ENCODE data around the gene PANK1. TPM values are rescaled to one million over a fixed set of nuclear protein-coding genes. Genes with fewer than 3 reads are reported as not detected.

Gene PANK1
- total and polyA plus RNA-seq, 2 of the 8 experiments (the other 6 are each of a cell fraction or from before 2014, with no cell fraction given): 18.5 to 40.4 TPM

DNA sequence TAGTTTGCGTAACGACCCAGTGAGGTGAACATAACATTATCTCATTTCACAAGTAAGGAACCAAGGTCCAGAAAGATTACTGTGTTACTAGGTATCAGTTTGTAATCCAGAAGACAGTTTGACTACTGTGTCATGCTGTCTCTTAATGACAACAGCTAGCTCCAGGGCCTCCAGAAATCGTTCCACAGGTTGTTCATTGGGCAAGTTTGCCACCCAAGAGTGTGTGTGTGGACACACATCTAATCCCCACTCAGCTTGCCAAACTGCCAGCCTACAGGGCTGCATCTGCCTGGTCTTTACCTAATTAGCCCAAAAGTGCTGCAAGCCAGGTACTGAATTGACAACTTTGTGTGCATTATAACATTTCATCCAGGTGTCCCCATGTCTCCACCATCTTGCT lies 81.7 kb downstream of the PANK1 start:
- POLR2A ChIA-PET (ENCODE audit: partially characterized antibody): interaction anchor here (0.6 to 1.2 kb wide), 3 partner anchors 27 to 406 kb away, joined by 3 to 5 read pairs (median 3); partner anchors contain the start of gene SLC16A12
- Histone ChIP-seq H2AFZ (ENCODE audit: low read length) (no peak overlapping the region), H3K4ac (replicated peaks; ENCODE audit: insufficient read length, low read depth, low read length) (peak overlapping the region; percentile 87), H4K91ac (replicated peaks; ENCODE audit: insufficient read length, low read length) (peak overlapping the region; percentile 34), H3K9me3 (ENCODE audit: insufficient read depth in 2 of 2, low read depth in 1 of 2, low read length in 1 of 2) (no peaks in the 10 kb centered on the region; a peak in 1 of 4 replicates), H3K4me3 (ENCODE audit: extremely low read depth in 1 of 4, insufficient read depth in 2 of 4, low read depth in 3 of 4, low read length in 4 of 4) (no peak overlapping the region), H2BK20ac (ENCODE audit: low read length) (peak overlapping the region; percentile 94), H2AK5ac (ENCODE audit: low read depth, low read length) (peak overlapping the region; percentile 29; the same call in 1 of the 2 replicates), H3K9ac (replicated peaks in 1 of 4; ENCODE audit: extremely low read depth in 1 of 4, low read depth in 3 of 4, low read length in 3 of 4) (no peak overlapping the region), H4K5ac (ENCODE audit: insufficient read length, low read depth, low read length) (no peak overlapping the region), H3K79me2 (ENCODE audit: control insufficient read depth in 1 of 2, insufficient read depth in 2 of 2, low read length in 2 of 2) (no peaks in the 10 kb centered on the region), H3K27me3 (replicated peaks in 1 of 4; ENCODE audit: control insufficient read depth in 3 of 4, extremely low read depth in 1 of 4, insufficient read depth in 3 of 4, low read length in 3 of 4) (no peaks in the 10 kb centered on the region; a peak in 1 of 7 replicates), H3K4me1 (replicated peaks in 1 of 4; ENCODE audit: control insufficient read depth in 3 of 4, insufficient read depth in 4 of 4, low read length in 3 of 4) (peaks cover 0 to 17% (median 5%) of the 10 kb centered on the region in 4 experiments; a peak in 4 of 7 replicates), H3K18ac (ENCODE audit: extremely low read depth, low read length) (no peak overlapping the region; the same call in 1 of the 2 replicates), H3K23ac (ENCODE audit: insufficient read length) (no peak overlapping the region), H3K14ac (ENCODE audit: insufficient read length) (no peak overlapping the region), H2BK15ac (ENCODE audit: low read length) (no peak overlapping the region), H2BK5ac (ENCODE audit: low read depth, low read length) (no peak overlapping the region; the same call in 1 of the 2 replicates), H3K36me3 (ENCODE audit: control insufficient read depth in 2 of 4, insufficient read depth in 4 of 4, low read length in 3 of 4) (no peaks in the 10 kb centered on the region), H3K79me1 (ENCODE audit: low read depth, low read length) (no peaks in the 10 kb centered on the region), H3K4me2 (ENCODE audit: insufficient read depth in 1 of 2, low read depth in 2 of 2, low read length in 2 of 2) (no peak overlapping the region), H4K8ac (ENCODE audit: extremely low read depth, insufficient read depth, low read length) (no peak overlapping the region), H4K20me1 (replicated peaks in 1 of 2; ENCODE audit: control insufficient read depth in 1 of 2, insufficient read depth in 2 of 2, low read length in 2 of 2) (no peaks in the 10 kb centered on the region), H3K23me2 (ENCODE audit: low read depth, low read length) (no peaks in the 10 kb centered on the region), H3K56ac (replicated peaks; ENCODE audit: insufficient read length, low read depth, low read length) (no peak overlapping the region), H2BK12ac (ENCODE audit: low read depth, low read length) (0 out of 2 replicates have a peak overlapping the region, but pooled peaks have one; percentile 86), H2BK120ac (replicated peaks; ENCODE audit: low read depth, low read length) (peak overlapping the region; percentile 11), H3K27ac (ENCODE audit: low read depth, low read length) (no peak overlapping the region)
- FAIRE-seq (no peak), DNase-seq (ENCODE audit: low read depth in 1 of 2, low spot score in 2 of 2) (no peak)
- 90% methylated on average over 3 of the region's 3 CpGs; no CpG with 5 or more reads in 1 of the 2 experiments for WGBS, 2 experiments (ENCODE audit: extremely low coverage in 1 of 2, insufficient coverage in 1 of 2, insufficient read length in 1 of 2, insufficient replicate concordance in 2 of 2, low coverage in 1 of 2, low lambda C conversion rate in 2 of 2, missing lambda C conversion rate in 1 of 2)
- CTCF ChIA-PET (ENCODE audit: partially characterized antibody): interaction anchor here (0.7 to 2.6 kb wide), 21 partner anchors 8 to 346 kb away, joined by 3 to 28 read pairs (median 4); partner anchors contain the start of gene SLC16A12

All from H1 (cell line).